AG09309 (cell line): ENCODE results near the gene PAFAH2.

ENCODE experiments used
- DNase-seq: peaks from one replicate; pipeline ENCODE4 v3.0.0-alpha.2; 2010; ENCODE audit warnings: low read depth
- H3K4me3 ChIP-seq: 2 replicates; pipeline ENCODE4 v1.5.1; 2011; ENCODE audit warnings: mild to moderate bottlenecking, low read depth, low read length, moderate library complexity; ENCODE audit not compliant: control insufficient read depth
- TF ChIP-seq, protein P1 (sequence below): IDR thresholded peaks from 2 replicates; pipeline ENCODE4 v1.5.1; 2011; ENCODE audit warnings: mild to moderate bottlenecking, low read depth, low read length, inconsistent platforms; ENCODE audit not compliant: insufficient read depth, control insufficient read depth; ENCODE audit errors: missing control alignments

The PAFAH2 gene

DNA sequence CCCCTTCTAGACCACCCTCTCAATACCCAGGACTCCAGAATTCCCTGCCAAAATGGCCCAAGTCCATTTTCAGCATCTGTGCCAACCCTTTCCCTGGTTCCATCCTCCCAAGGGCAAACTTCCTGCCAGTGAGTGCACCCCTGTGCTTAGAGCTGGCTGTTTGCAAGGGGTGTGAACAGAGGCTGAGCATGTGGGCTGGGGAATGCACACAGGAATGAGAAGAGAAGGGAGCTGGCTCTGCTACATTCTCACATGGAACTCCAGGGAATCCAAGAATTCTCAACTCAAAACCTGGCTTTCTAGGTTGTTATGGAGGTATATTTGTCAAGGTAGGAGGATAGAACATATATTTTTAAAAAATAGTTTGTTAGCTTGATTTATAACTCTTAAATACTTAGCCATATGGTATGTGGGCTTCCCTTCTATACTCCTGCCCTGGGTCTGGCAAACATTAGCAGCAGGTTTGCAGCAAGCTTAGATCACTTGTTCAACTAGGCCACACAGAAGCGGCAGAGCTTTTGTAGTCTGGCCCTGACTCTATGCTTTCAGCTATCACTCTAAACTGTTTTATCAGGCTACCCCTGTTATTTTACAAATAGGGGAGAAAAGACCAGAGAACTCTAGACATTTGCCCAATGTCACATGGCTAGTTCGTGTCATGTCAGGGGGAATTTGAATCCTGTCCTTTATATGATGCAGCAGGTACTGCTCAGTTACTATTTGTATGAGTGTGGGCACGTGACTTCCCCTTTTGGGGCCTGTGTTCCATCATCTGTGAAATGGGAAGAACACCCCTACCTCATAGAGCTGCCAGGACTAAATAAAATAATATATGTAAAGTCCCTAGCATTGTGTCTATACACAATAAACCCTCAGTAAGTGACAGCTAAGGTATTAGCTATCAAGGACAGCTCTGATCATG lies 83.5 kb downstream of the PAFAH2 start:
- TF ChIP-seq, protein P1, sequence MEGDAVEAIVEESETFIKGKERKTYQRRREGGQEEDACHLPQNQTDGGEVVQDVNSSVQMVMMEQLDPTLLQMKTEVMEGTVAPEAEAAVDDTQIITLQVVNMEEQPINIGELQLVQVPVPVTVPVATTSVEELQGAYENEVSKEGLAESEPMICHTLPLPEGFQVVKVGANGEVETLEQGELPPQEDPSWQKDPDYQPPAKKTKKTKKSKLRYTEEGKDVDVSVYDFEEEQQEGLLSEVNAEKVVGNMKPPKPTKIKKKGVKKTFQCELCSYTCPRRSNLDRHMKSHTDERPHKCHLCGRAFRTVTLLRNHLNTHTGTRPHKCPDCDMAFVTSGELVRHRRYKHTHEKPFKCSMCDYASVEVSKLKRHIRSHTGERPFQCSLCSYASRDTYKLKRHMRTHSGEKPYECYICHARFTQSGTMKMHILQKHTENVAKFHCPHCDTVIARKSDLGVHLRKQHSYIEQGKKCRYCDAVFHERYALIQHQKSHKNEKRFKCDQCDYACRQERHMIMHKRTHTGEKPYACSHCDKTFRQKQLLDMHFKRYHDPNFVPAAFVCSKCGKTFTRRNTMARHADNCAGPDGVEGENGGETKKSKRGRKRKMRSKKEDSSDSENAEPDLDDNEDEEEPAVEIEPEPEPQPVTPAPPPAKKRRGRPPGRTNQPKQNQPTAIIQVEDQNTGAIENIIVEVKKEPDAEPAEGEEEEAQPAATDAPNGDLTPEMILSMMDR = no peak
- no peak for DNase-seq
- H3K4me3 ChIP-seq = no peak overlapping the region

DNA sequence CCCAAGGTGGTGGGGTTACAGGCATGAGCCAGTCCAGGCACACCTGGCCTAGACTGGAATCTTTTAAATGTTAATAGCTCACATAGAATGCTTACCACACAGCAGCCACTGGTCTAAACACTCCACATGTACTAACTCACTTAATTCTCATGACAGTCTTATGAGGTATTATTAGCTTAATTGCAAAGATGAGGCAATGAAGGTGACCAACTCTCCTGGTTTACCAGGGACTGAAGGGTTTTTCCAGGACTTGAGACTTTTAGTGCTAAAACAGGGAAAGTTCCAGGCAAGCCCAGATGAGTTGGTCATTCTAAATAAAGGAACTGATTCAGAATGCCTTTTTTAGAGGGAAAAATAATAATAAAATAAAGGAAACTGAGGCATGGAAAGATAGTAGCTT lies 84.7 kb downstream of the PAFAH2 start:
- no peak overlapping the region for H3K4me3 ChIP-seq
- TF ChIP-seq, protein P1 = no peak
- no peak for DNase-seq

DNA sequence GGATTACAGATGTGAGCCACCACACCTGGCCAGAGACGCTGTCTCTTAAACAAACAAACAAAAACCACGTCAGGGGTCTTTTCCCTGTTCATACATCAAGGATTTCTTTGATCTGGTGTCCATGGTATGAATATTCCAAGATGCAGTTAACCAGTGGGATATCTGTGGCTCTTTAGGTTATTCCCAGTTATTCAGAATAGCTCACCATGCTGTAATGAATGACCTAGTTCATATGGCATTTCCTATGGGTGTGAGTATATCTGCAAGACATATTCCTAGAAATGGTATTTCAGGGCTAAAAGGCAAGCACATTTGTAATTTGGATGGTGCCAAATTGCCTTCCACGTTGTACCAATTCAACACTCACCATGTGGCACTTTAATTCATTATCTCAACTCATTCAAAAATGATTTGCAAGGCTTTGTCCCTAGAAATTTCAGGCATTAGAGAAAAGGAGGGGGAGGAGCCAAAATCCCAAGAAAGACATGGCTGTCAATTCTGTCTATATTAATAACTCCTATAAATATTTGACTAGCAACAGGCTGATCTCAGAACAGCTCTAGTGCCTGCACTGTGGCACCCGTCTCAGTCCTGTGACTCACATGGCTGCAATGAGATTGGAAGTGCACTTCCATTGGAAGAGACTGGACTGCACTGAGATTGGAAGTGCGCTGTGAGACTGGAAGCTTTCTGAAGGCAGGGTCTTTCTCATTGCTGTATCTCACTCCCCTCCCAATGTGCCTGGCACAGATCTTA lies 85.6 kb downstream of the PAFAH2 start:
- no peak for DNase-seq
- H3K4me3 ChIP-seq = no peak overlapping the region
- TF ChIP-seq, protein P1 = no peak

DNA sequence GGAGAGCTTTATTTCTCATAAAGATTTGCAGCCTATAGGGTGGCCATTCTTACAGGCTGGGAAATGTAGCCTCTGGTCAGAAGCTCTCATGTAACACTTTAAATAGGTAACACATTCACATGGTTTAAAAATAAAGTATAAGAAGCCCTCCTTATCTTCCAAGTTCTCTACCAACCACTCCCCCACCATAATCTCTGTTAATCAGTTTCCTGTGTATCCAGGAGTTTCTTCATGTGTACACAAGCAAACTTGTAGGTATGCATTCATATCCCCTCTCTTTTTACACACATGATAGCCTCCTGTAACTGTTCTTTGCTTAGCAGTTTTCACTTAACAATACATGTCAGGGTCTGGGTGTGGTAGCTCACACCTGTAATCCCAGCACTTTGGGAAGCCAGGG lies 86.7 kb downstream of the PAFAH2 start:
- H3K4me3 ChIP-seq = no peak overlapping the region
- no peak for DNase-seq
- TF ChIP-seq, protein P1 = no peak
